Motor neuron (in vitro differentiated cells): Measurements from ENCODE around the gene CHAC1. TPM values are rescaled to one million over a fixed set of nuclear protein-coding genes. Genes with fewer than 3 reads are reported as not detected.
A peak's percentile ranks its signal among the peaks of the same experiment; 100 is the strongest.

Experiments used
- ATAC-seq, 8 experiments: fragments of 200-7000 bp; cut with Tn5 transposase; replicated peaks in 6 of 8; 2 replicates each; pipeline ENCODE4 v1.8.0; 2021; ENCODE audit warnings: mild to moderate bottlenecking in 8 of 8, moderate library complexity in 8 of 8
- H3K27ac ChIP-seq, 2 donors: fragments of 250-450 bp; sonication (Bioruptor Pico); 2 replicates each; pipeline ENCODE4 v1.9.0; 2021; ENCODE audit warnings: antibody characterized with exemption in 2 of 2, mild to moderate bottlenecking in 2 of 2, moderate library complexity in 1 of 2
- H3K4me1 ChIP-seq, 2 donors: fragments of 250-450 bp; sonication (Bioruptor Pico); replicated peaks in 1 of 2; 2 replicates each; pipeline ENCODE4 v1.6.1; 2021; ENCODE audit warnings: antibody characterized with exemption in 2 of 2, mild to moderate bottlenecking in 2 of 2, moderate library complexity in 1 of 2
- H3K4me3 ChIP-seq, 5 donors: fragments of 250-450 bp; sonication (Bioruptor Pico); 2 replicates each; pipeline ENCODE4 v1.9.0; 2021; ENCODE audit warnings: antibody characterized with exemption in 5 of 5, mild to moderate bottlenecking in 5 of 5, moderate library complexity in 4 of 5
- WGBS, 10 experiments: fragments of 450-650 bp; shearing (Covaris generic); methylation state at CpG; one replicate each; pipeline ENCODE4 v1.0.0; 2022; 5-methylcytosine and 5-hydroxymethylcytosine counted together
- in situ Hi-C, 9 experiments: fragments of 400-800 bp; cut with MboI; loops; one replicate each; pipeline ENCODE4 v1.15.0; 2021; ENCODE audit warnings: low sequenced_read_pairs in 9 of 9, low pct_unique_long_range_greater_than_20kb in 2 of 9; ENCODE audit not compliant: unreplicated experiment in 9 of 9
- total RNA-seq, 8 experiments: library from RNA; unstranded; fragments of 300-600 nt; gene quantifications; 2 replicates each; pipeline versions ENCODE4 v1.2.3 to v1.2.4, GENCODE V29; 2022

Gene CHAC1
- total RNA-seq, 8 experiments from 2014 or later = 2.7 to 70.3 (median 21.4) TPM

- in situ Hi-C loops = no loop called here
- H3K4me3 ChIP-seq = no peak overlapping the region
- peaks cover 7 to 10% of the 10 kb centered on the region in 2 donors for H3K4me1 ChIP-seq
- 13 to 87% (median 53%) methylated on average over 1 to 6 of the region's 7 CpGs; no CpG with 5 or more reads in 2 of the 10 experiments for WGBS, 10 experiments
- H3K27ac ChIP-seq = no peak overlapping the region
- ATAC-seq = no peak
Observed at GRCh38 chr15:40968290-40969085, 15.2 kb downstream of the CHAC1 start.

GRCh38 chr15:40969363-40969762 lies 16.1 kb downstream of the CHAC1 start:
- WGBS, 10 experiments = 85 to 92% (median 88%) methylated on average over 4 to 8 of the region's 8 CpGs; no CpG with 5 or more reads in 3 of the 10 experiments
- Histone ChIP-seq H3K27ac (no peak overlapping the region), H3K4me1 (peaks cover 7 to 10% of the 10 kb centered on the region in 2 donors), H3K4me3 (no peak overlapping the region)
- ATAC-seq = no peak
- in situ Hi-C loops = no loop called here

- in situ Hi-C loops = no loop called here
- Histone ChIP-seq H3K4me3 (no peak overlapping the region), H3K27ac (no peak overlapping the region), H3K4me1 (no peaks in the 10 kb centered on the region)
- ATAC-seq = no peak
- 70 to 100% (median 92%) methylated on average over 1 to 4 of the region's 4 CpGs; no CpG with 5 or more reads in 4 of the 10 experiments for whole genome bisulfite sequencing, 10 experiments
Observed at GRCh38 chr15:40974879-40975278, 21.6 kb downstream of the CHAC1 start.

- H3K4me1 ChIP-seq = no peaks in the 10 kb centered on the region
- WGBS, 10 experiments = 20 to 100% (median 100%) methylated on average over 1 of the region's 7 CpGs; no CpG with 5 or more reads in 7 of the 10 experiments
- no peak overlapping the region for H3K4me3 ChIP-seq
- no peak overlapping the region for H3K27ac ChIP-seq
- ATAC-seq = no peak
- in situ Hi-C loops = no loop called here
Observed at GRCh38 chr15:40976819-40977218, 23.5 kb downstream of the CHAC1 start.

- no peak overlapping the region for H3K27ac ChIP-seq
- ATAC-seq = no peak
- in situ Hi-C loops = no loop called here
- H3K4me3 ChIP-seq = no peak overlapping the region
- 50 to 100% (median 100%) methylated on average over 1 to 2 of the region's 2 CpGs; no CpG with 5 or more reads in 3 of the 10 experiments for WGBS, 10 experiments
- H3K4me1 ChIP-seq = no peaks in the 10 kb centered on the region
Observed at GRCh38 chr15:40978141-40978540, 24.9 kb downstream of the CHAC1 start.

GRCh38 chr15:40978562-40978961 lies 25.3 kb downstream of the CHAC1 start:
- in situ Hi-C loops = no loop called here
- H3K27ac ChIP-seq = no peak overlapping the region
- no peaks in the 10 kb centered on the region for H3K4me1 ChIP-seq
- ATAC-seq = peak in 3 of 8 experiments; percentile 51 to 69 (median 62)
- WGBS, 10 experiments = 89 to 100% (median 94%) methylated on average over 1 to 4 of the region's 4 CpGs; no CpG with 5 or more reads in 4 of the 10 experiments
- H3K4me3 ChIP-seq = no peak overlapping the region

- Histone ChIP-seq H3K27ac (no peak overlapping the region), H3K4me3 (no peak overlapping the region), H3K4me1 (no peaks in the 10 kb centered on the region)
- 60 to 100% (median 88%) methylated on average over 1 to 3 of the region's 3 CpGs; no CpG with 5 or more reads in 5 of the 10 experiments for WGBS, 10 experiments
- ATAC-seq = no peak
- in situ Hi-C loops = no loop called here
Observed at GRCh38 chr15:40981186-40981585, 27.9 kb downstream of the CHAC1 start.

GRCh38 chr15:40982855-40983254 lies 29.6 kb downstream of the CHAC1 start:
- no peak for ATAC-seq
- Histone ChIP-seq H3K4me3 (no peak overlapping the region), H3K27ac (no peak overlapping the region), H3K4me1 (no peaks in the 10 kb centered on the region)
- in situ Hi-C loops = no loop called here
- 33 to 97% (median 88%) methylated on average over 1 to 13 of the region's 13 CpGs; no CpG with 5 or more reads in 1 of the 10 experiments for WGBS, 10 experiments

GRCh38 chr15:40984406-40984805 lies 31.1 kb downstream of the CHAC1 start:
- H3K27ac ChIP-seq = no peak overlapping the region
- no peak for ATAC-seq
- in situ Hi-C loops = no loop called here
- H3K4me3 ChIP-seq = no peak overlapping the region
- WGBS, 10 experiments = 90 to 100% (median 94%) methylated on average over 2 to 5 of the region's 5 CpGs; no CpG with 5 or more reads in 2 of the 10 experiments
- H3K4me1 ChIP-seq = no peaks in the 10 kb centered on the region

- Histone ChIP-seq H3K27ac (no peak overlapping the region), H3K4me1 (no peaks in the 10 kb centered on the region), H3K4me3 (no peak overlapping the region)
- WGBS, 10 experiments = 66 to 100% (median 98%) methylated on average over 1 to 3 of the region's 4 CpGs; no CpG with 5 or more reads in 2 of the 10 experiments
- peak in 1 of 8 experiments; percentile 47 for ATAC-seq
- in situ Hi-C loops = no loop called here
Observed at GRCh38 chr15:40984964-40985363, 31.7 kb downstream of the CHAC1 start.

GRCh38 chr15:40985541-40986330 lies 32.5 kb downstream of the CHAC1 start:
- H3K4me3 ChIP-seq = no peak overlapping the region
- no peaks in the 10 kb centered on the region for H3K4me1 ChIP-seq
- WGBS, 10 experiments = 50 to 100% (median 100%) methylated on average over 1 to 4 of the region's 6 CpGs
- H3K27ac ChIP-seq = no peak overlapping the region
- no peak for ATAC-seq
- in situ Hi-C loops = no loop called here

- in situ Hi-C loops = no loop called here
- 87 to 100% (median 96%) methylated on average over 1 to 6 of the region's 7 CpGs; no CpG with 5 or more reads in 2 of the 10 experiments for WGBS, 10 experiments
- Histone ChIP-seq H3K4me1 (no peaks in the 10 kb centered on the region), H3K27ac (no peak overlapping the region), H3K4me3 (no peak overlapping the region)
- no peak for ATAC-seq
Observed at GRCh38 chr15:40986820-40987219, 33.5 kb downstream of the CHAC1 start.

- in situ Hi-C loops = no loop called here
- Histone ChIP-seq H3K4me3 (no peak overlapping the region), H3K27ac (no peak overlapping the region), H3K4me1 (peaks cover 0 to 4% of the 10 kb centered on the region in 2 donors)
- 80 to 97% (median 93%) methylated on average over 1 to 4 of the region's 4 CpGs; no CpG with 5 or more reads in 1 of the 10 experiments for WGBS, 10 experiments
- no peak for ATAC-seq
Observed at GRCh38 chr15:40988156-40988555, 34.9 kb downstream of the CHAC1 start.
